Measurements from ENCODE around the gene MED17.

MED17 gene, protein sequence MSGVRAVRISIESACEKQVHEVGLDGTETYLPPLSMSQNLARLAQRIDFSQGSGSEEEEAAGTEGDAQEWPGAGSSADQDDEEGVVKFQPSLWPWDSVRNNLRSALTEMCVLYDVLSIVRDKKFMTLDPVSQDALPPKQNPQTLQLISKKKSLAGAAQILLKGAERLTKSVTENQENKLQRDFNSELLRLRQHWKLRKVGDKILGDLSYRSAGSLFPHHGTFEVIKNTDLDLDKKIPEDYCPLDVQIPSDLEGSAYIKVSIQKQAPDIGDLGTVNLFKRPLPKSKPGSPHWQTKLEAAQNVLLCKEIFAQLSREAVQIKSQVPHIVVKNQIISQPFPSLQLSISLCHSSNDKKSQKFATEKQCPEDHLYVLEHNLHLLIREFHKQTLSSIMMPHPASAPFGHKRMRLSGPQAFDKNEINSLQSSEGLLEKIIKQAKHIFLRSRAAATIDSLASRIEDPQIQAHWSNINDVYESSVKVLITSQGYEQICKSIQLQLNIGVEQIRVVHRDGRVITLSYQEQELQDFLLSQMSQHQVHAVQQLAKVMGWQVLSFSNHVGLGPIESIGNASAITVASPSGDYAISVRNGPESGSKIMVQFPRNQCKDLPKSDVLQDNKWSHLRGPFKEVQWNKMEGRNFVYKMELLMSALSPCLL

GRCh38 chr11:93784145-93784934, at the start of gene MED17:
TSS of gene MED17 (plus strand) at chr11:93784282. CDS start at chr11:93784514, 232 bp downstream.
- peak within 1 kb of the TSS; percentile 85 for H3K4me3 ChIP-seq (ENCODE audit: low read depth, low read length)
- TF ChIP-seq, protein P1, sequence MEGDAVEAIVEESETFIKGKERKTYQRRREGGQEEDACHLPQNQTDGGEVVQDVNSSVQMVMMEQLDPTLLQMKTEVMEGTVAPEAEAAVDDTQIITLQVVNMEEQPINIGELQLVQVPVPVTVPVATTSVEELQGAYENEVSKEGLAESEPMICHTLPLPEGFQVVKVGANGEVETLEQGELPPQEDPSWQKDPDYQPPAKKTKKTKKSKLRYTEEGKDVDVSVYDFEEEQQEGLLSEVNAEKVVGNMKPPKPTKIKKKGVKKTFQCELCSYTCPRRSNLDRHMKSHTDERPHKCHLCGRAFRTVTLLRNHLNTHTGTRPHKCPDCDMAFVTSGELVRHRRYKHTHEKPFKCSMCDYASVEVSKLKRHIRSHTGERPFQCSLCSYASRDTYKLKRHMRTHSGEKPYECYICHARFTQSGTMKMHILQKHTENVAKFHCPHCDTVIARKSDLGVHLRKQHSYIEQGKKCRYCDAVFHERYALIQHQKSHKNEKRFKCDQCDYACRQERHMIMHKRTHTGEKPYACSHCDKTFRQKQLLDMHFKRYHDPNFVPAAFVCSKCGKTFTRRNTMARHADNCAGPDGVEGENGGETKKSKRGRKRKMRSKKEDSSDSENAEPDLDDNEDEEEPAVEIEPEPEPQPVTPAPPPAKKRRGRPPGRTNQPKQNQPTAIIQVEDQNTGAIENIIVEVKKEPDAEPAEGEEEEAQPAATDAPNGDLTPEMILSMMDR (IDR thresholded peaks at IDR 0.05; ENCODE audit: low read depth, low read length), result peak; percentile 32

DNA sequence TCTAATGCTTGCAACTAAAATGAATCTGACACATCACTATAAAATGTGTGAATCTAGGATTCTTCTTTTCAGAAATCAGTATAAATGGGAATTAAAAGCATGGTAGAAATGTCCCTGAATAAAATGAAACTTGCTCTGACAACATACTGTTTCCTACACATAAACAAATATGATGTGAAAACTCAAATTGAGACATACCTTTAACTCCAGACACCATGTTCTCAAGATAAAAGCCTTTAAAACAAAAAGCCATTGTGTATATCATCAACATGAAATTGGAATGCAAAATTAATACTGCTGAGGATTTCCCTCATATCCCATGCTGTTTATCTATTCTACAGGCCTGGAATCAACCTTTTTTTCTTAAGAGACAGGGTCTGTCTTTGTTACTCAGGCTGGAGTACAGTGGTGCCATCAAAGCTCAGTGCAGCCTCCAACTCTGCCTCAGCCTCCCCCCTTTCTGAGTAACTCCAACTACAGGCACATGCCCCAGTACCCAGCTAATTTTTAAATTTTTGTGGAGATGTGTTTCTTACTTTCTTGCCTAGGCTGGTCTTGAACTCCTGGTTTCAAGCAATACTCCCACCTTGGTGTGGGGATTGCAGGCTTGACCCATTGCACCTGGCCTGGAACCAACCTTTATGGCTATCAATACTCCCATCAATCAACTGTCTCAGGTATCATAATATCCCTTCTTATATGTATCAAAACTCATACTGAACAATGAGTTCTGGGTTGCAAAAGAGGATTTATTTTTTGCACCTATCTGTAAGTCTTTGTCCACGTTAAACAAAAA, 49.5 kb upstream of the MED17 start:
- TF ChIP-seq, protein P1 (IDR thresholded peaks at IDR 0.05; ENCODE audit: low read depth, low read length), result no peak
- H3K4me3 ChIP-seq (ENCODE audit: low read depth, low read length), result no peak overlapping the region

DNA sequence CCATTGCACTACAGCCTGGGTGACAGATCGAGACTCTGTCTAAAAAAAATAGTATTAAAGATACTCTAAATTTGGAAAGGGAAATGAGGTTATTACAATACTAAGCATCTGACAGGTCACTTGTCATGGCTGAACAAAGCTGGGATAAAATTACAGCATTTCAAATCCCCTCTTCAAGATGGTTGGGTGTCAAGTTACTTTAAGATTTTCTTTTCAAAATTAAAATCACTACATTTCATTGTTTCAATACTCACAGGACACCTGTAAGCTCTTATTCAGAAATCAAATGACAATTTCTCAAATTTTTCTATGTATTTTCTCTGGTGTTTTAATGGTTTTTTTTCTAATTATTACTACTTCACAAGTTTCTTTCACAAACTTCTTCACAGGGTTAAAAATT, 48.5 kb upstream of the MED17 start:
- TF ChIP-seq, protein P1 (IDR thresholded peaks at IDR 0.05; ENCODE audit: low read depth, low read length), result no peak
- no peak overlapping the region for H3K4me3 ChIP-seq (ENCODE audit: low read depth, low read length)

DNA sequence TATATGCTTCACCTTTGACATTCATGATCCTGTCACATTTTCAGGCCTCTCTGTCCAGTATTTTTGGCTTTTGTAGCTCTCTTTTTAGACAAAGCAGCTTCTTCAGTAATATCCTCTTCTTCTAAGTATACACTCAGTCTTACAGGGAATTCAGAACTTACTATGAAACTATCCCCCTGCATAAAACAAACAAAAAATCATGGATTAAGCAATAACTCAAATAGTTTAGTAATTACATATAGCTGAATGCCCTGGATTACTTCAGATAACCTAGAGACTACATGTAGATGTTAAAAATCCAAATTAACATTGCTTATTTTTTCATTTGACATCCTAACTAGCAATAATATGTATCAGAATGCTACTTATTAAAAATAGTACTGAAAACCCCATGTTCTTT, 48.0 kb upstream of the MED17 start:
- H3K4me3 ChIP-seq (ENCODE audit: low read depth, low read length), result no peak overlapping the region

DNA sequence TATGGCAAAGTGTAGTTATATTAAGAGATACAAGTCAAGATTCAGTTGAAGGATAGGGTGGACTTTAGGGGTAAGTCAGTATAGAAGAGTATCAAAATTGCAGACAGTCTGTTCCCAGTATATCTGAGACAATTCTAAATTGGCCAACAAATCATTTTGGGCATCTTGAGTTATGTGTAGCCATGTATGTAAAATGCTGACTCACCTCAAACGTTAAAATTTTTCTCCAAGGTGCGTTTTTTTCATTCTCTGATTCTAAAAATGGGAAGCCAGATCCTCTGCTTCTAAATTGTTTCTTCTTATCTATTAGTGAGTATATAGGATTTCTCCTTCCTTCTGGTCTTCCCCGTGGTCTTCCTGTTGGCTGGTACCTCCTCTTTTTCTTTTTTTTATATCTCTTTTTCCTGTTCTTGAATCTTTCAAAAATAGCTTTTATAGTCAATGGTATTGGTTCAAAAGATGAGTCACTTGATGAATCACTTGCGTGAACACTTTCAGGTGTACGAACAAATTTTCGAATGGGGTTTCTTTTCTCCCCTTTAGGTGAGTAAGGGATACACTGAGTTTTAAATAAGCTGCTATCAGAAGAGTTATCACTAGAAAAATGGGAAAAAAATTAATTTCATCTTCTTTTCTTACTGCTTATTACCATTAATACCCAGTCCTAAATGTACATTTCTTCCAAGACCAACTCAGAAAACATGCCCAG, 46.0 kb upstream of the MED17 start:
- TF ChIP-seq, protein P1 (IDR thresholded peaks at IDR 0.05; ENCODE audit: low read depth, low read length), result no peak
- peak overlapping the region; percentile 93 for H3K4me3 ChIP-seq (ENCODE audit: low read depth, low read length)

More for the DNA sequence above, 48.0 kb upstream of the MED17 start:
- TF ChIP-seq, protein P1 (IDR thresholded peaks at IDR 0.05; ENCODE audit: low read depth, low read length), result no peak

DNA sequence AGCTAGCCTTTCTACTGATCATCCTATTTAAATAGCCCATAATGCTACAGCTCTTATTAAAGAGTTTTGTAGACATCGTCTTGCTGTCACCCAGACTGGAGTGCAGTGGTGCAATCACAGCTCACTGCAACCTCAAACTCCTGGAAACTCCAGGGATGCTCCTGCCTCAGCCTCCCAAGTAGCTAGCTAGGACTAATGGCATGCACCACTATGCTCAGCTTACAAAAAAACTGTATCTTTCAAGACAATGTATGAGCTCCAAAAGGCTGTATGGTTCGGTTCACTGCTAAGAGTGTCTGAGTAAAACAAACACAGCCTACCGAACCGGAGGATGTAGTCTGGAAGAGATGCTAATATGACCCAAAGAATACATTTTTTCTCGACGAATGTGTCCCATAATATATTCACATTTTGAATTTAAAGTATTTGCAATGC, 45.4 kb upstream of the MED17 start:
- peak overlapping the region; percentile 93 for H3K4me3 ChIP-seq (ENCODE audit: low read depth, low read length)
- TF ChIP-seq, protein P1 (IDR thresholded peaks at IDR 0.05; ENCODE audit: low read depth, low read length), result no peak

All from WI38 (cell line).